GM20431 (cell line): ENCODE data around the gene MEF2B.
"Not testable (repeated sequence)": the region's sequence is repeated elsewhere in the genome, so short reads cannot be mapped to it uniquely, and the experiment has no call there.

Source experiments
- in situ Hi-C: fragments of 300-500 bp; cut with MseI, MboI; formaldehyde crosslinking; loops from one replicate; pipeline ENCODE4 v1.15.0; 2020; ENCODE audit warnings: low sequenced_read_pairs; ENCODE audit not compliant: unreplicated experiment

Gene MEF2B

DNA sequence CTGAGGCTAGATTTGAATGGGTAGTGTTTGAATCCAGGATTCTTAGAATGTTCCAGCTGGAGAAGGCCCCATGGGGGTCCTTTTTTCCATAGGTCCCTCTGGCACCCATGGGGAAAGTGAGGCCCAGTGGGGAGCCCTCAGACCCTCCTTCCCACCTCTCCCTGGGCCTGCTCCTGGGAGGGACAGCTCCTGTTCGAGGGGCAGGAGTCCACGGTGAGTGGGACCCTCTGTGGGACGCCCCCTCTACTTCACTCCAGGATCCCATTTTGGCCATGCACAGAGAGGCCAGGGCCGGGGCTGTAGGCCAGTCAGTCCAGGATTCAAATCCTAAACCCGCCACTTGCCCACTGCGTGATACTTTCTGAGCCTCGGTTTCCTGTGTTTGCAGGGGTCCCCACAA lies 7.6 kb downstream of the MEF2B start:
- in situ Hi-C loops = no loop called here

GRCh38 chr19:19160461-19161035 lies 9.5 kb downstream of the MEF2B start:
- in situ Hi-C loops = no loop called here

DNA sequence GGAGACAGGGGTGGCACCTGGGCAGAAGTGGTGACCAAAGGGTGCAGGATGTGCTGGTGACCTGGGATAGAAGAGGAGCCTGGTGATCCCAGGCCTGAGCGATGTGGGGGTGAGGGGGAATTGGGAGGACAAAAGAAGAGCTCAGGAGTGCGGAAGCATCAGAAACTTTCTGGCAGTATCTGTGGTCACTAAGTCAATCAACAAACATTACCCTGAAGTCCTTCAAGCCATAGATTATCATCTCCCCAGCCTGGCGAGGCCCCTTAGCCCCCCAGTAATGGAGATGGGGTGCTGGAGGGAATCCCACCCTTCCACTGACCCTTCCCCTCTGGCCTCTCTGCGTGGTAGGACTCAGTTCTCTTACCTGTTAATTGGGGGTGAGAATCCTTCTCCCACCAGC lies 10.5 kb downstream of the MEF2B start:
- in situ Hi-C loops = no loop called here

DNA sequence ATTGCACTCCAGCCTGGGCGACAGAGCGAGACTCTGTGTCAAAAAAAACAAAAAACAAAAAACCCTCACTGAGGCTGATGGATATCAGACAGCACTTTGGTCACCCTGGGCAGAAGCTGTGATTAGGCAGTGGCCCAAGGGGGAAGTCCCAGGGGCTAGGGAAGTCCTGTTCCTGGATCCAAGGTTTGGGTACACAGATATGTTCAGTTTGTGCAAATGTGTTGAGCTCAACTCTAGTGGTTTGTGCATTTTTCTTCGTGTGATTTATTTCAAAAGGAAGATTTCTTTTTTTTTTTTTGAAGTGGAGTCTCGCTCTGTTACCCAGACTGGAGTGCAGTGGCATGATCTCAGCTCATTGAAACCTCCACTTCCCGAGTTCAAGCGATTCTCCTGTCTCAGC lies 12.3 kb downstream of the MEF2B start:
- in situ Hi-C loops = no loop called here

DNA sequence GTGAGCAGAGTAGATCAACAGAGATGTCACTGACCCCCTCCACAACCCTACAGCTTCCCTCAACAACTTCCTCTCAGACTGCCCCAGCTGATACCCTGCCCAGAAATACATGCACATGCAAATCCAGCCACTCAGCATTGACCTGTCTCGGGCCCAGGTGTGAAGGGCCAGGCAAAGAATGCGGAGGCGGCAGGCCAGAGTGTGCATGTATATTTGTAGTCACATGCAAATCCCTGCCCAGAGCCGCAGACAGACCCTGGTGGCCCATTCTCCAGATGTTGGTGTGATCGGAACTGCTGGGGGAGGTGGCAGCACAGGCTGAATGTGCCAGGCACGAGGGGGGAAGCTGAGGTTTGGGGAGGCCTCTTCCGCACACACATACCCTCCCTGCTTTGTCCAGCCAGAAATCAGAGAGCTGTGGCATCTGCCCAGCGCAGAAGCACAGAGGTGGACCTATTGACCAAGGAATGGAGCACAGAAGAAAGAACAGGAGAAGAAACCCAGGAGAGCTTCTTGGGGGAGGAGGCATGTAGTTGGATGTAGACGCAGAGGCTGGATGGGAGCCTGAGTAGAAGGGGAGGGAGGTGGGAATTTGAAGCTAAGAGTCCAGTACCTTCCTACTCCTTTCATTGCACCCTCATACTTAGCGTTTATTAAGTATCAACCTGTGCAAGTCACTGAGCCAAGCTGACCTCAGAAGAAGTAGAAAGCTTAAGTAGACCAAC lies 14.4 kb downstream of the MEF2B start:
- in situ Hi-C loops = no loop called here

DNA sequence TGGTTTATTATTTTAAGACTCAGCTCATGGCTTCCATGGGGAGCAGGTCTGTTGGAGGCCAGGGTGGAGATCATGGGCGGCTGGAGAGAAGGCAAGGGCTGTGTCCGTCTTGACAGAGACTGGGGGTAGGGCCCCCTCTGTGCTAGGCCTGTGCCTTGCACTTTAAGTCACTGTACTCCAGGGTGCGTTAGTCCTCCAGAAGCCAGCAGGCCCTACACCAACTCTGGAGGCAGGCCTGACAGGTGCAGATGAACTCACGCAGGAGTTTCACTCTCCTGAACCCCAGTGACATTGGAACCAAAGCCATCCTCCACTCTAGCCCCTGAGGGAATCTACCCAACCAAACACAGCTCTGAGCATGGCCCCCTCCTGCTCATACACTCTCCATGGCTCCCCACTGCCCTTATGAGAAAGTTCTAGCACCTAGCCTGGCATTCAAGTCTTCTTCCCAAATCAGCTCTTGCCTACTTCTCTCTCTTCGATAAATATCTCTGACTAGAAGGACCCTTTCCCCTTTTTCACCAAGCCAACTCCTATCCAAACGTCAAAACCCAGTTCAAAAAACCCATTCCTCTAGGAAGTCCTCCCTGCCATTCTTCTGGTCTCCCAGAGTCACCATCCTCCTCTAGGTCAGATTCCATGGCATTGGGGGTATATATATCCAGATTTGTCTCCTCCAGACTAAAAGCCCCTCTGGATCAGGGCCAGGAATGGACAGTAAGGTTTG lies 15.1 kb downstream of the MEF2B start:
- in situ Hi-C loops = no loop called here

DNA sequence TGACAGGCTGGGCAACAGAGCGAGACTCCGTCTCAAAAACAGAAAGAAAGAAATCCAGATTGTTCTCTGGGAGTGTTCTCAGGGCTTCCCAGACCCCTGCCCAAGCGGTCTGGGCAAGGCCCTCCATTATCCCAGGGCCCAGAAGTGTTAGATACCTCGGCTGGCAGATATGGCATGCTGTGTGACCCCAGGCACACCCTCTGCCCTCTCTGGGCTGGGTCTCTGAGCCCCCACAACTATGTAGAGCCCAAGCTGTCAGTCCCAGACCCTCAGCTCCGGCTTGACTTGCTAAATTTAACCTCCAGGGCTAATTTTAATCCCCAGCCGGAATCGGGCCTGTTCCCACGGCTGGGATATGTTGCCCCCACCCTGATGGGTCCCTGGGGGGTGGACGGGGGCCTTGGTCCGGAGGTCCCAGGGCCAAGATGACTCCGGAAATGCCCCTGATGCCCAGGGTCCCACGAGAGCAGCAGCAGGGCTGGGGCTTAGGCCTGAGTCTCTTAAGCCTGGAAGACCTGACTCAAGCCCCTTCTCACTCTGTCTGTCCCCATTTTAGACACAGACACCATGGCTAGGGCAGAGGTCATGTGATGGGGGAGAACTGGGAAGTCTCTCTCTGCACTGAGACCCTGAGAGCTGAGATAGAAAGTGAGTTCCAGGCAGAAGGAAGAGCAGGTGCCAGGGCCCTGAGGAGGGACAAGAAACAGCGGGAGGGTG lies 17.2 kb downstream of the MEF2B start:
- in situ Hi-C loops = no loop called here

GRCh38 chr19:19151418-19151817 lies 18.6 kb downstream of the MEF2B start:
- in situ Hi-C loops = no loop called here

DNA sequence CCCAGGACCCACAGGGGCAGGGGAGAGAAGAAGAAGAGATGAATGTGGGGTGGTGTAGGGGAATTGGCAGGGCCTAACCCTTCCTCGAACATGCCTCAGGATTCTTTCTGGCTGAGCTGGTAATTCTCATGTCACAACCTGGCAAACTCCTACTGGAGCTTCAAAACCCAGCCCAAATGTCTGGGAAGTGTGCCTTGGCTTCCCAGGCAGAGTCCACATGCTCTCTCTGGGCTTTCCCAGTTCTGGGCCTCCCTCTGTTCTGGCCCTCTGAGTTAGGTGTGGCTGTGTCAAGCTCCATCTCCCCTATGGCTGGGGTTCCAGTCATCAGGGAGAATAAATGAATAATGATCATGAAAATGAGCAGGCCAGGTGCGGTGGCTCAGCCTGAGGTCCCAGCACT lies 20.6 kb downstream of the MEF2B start:
- in situ Hi-C loops = no loop called here

- in situ Hi-C loops = not testable (repeated sequence)
These were observed 21.6 kb downstream of the MEF2B start for GRCh38 chr19:19148504-19148903.

- in situ Hi-C loops = no loop called here
These were observed 22.7 kb downstream of the MEF2B start for GRCh38 chr19:19147344-19147743.

DNA sequence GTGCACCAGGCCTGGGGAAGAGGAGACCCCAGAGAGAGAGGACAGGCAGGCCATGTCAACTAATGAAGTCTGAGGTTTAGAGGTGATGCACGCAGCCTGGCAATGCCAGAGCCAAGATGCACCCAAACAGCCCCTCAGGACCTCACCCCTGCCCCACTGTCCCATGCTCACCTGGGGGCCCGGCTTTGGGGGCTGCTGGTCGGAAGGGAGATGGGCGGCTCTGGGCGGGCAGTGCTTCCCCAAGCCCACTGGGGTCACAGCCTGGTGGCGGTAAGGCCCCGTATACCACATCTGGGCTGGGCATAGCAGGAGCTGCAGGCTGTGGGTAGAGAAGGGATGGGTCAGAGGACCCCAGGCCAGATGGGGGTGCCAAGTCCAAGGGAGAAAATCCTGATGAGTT lies 23.2 kb downstream of the MEF2B start:
- in situ Hi-C loops = no loop called here

GRCh38 chr19:19145684-19146608 lies 24.1 kb downstream of the MEF2B start:
- in situ Hi-C loops = no loop called here

- in situ Hi-C loops = no loop called here
These were observed 24.8 kb downstream of the MEF2B start for GRCh38 chr19:19145281-19145680.

- in situ Hi-C loops = no loop called here
These were observed 27.7 kb downstream of the MEF2B start for GRCh38 chr19:19142347-19142746.

GRCh38 chr19:19140476-19140875 lies 29.6 kb downstream of the MEF2B start:
- in situ Hi-C loops = no loop called here

DNA sequence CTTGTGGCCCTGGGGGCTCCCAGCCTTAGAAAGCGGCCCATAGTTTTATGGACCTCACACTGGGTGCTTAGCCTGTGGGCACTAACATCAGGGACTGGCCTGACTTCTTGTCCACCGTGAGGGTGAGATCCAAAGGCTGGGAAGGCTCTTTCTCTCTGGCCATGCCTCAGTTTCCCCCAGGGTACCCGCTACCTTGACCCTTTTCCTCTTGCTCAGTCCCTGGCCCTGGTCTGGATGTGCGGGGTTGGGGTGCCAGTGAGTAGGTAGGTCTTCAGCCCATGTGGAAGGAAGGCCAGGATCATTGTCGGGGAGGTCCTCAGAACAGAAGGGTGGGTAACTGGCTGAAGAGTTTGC lies 30.2 kb downstream of the MEF2B start:
- in situ Hi-C loops = no loop called here

DNA sequence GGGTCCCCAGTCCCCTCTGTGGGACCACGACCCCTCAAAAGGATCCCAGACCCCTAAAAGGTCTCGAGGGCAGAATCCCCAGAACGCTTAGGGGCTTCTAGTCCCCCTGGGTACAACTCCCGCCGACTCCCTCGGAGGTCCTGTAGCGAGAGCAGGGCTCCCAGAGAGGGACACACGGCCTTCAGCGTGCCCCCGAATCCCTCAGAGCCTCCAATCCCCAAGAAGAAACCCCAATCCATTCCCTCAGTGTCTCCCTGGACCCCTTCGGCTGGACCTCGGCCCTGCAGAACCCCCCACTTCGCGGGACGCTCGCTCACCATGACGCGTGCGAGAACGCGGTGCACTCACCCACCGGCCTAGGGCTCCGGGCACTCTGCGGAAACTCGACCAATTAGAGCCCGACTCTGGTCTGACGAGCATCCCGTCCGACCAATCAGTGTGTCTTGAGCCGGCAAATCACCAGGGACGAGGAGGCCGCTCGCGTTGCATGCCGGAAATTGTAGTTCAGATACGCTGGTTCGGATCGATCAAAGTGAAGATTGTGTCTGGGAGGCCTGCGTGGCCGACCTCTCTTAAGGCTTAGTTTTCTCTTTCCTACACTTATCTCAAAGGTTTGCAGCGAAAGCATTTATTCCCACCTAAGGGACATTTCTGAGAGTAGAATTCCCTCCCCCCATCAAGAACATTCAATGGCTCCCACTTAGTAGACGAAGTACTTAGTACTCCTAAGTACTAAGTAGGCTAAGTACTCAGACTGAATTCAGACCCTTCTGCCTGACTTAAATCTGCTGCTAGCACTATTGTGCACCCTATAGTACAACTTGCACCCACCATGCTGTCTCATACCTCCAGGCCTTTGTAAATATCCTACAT lies 31.7 kb downstream of the MEF2B start, which contains the start of gene TMEM161A:
TMEM161A (minus strand) TSS at position 370 of the 873 bp plus-strand sequence; CDS start at position 320, 50 bp downstream.
- in situ Hi-C loops = no loop called here
